DND-41 (cell line): ENCODE results near the gene PLIN4.

Experiments
- CTCF ChIP-seq: IDR thresholded peaks from 2 replicates; pipeline ENCODE4 v1.5.1; 2012; ENCODE audit warnings: borderline replicate concordance, low read length, moderate library complexity, mild to moderate bottlenecking; ENCODE audit not compliant: poor library complexity, severe bottlenecking; ENCODE audit errors: extremely low read depth
- EZH2 ChIP-seq: IDR thresholded peaks from 3 replicates; pipeline ENCODE4 v1.6.1; 2012; ENCODE audit warnings: borderline replicate concordance, low read depth, mild to moderate bottlenecking, moderate library complexity, low read length, inconsistent platforms; ENCODE audit not compliant: severe bottlenecking

- TF ChIP-seq CTCF (no peak), EZH2 (no peak)
These were observed 10.6 kb upstream of the PLIN4 start for GRCh38 chr19:4528843-4529242.
